ENCODE data around the gene CNNM2.

- TF ChIP-seq CTCF (conservative IDR thresholded peaks at IDR 0.05; ENCODE audit: low read length): no peak
- no peak for TF ChIP-seq EZH2phosphoT487 (IDR thresholded peaks at IDR 0.05; ENCODE audit: borderline replicate concordance)
Measured at GRCh38 chr10:102923601-102924000, 5.5 kb downstream of the CNNM2 start.
